Thymus (tissue), 11 donors: Measurements from ENCODE around the gene DERL3. TPM values are rescaled to one million over a fixed set of nuclear protein-coding genes. Genes with fewer than 3 reads are reported as not detected.

Source experiments
- DNase-seq, 9 donors: peaks; one replicate each; pipeline ENCODE4 v3.0.0-alpha.2; 2013; ENCODE audit warnings: low spot score in 9 of 9, low read depth in 6 of 9, missing footprints in 1 of 9
- H3K27ac ChIP-seq, 2 donors: one replicate each; pipeline ENCODE4 v1.5.1; 2013; ENCODE audit warnings: control low read depth in 1 of 2, low read depth in 1 of 2, low read length in 1 of 2, mild to moderate bottlenecking in 1 of 2, moderate library complexity in 1 of 2
- H3K27me3 ChIP-seq, 2 donors: one replicate each; pipeline ENCODE4 v1.5.1; 2013; ENCODE audit warnings: low read length in 1 of 2; ENCODE audit not compliant: control insufficient read depth in 2 of 2, insufficient read depth in 1 of 2
- H3K36me3 ChIP-seq, 2 donors: one replicate each; pipeline ENCODE4 v1.5.1; 2013; ENCODE audit warnings: low read length in 1 of 2, mild to moderate bottlenecking in 1 of 2, moderate library complexity in 1 of 2; ENCODE audit not compliant: control insufficient read depth in 2 of 2, insufficient read depth in 2 of 2
- H3K4me1 ChIP-seq, 2 donors: one replicate each; pipeline ENCODE4 v1.5.1; 2013; ENCODE audit warnings: low read length in 2 of 2; ENCODE audit not compliant: control insufficient read depth in 2 of 2, insufficient read depth in 2 of 2
- H3K4me3 ChIP-seq, 2 donors: one replicate each; pipeline ENCODE4 v1.5.1; 2013; ENCODE audit warnings: low read length in 2 of 2, control low read depth in 1 of 2, mild to moderate bottlenecking in 1 of 2
- H3K9me3 ChIP-seq, 2 donors: one replicate each; pipeline ENCODE4 v1.5.1; 2013; ENCODE audit warnings: low read length in 1 of 2, mild to moderate bottlenecking in 1 of 2; ENCODE audit not compliant: control insufficient read depth in 2 of 2, insufficient read depth in 1 of 2
- whole genome bisulfite sequencing: extraction: QIAGEN DNeasy Blood & Tissue Kit; methylation state at CpG from one replicate; pipeline ENCODE4 v1.1.7; 2013; 5-methylcytosine and 5-hydroxymethylcytosine counted together
- polyA plus RNA-seq: library from polyadenylated mRNA; stranded (reverse); fragments of 200-250 nt; gene quantifications from one replicate; pipeline ENCODE4 v1.2.3, GENCODE V29; 2013
- total RNA-seq: library from RNA; stranded (reverse); fragments of 120-200 nt; gene quantifications from one replicate; pipeline ENCODE4 v1.2.4, GENCODE V29; 2013
- donor health status: healthy.

Gene DERL3
- total and polyA plus RNA-seq, 2 donors = 2.5 to 2.9 TPM

GRCh38 chr22:23801886-23802377 lies 36.9 kb downstream of the DERL3 start:
- DNase-seq = no peak
- WGBS = 97% methylated on average over 8 of the region's 8 CpGs

DNA sequence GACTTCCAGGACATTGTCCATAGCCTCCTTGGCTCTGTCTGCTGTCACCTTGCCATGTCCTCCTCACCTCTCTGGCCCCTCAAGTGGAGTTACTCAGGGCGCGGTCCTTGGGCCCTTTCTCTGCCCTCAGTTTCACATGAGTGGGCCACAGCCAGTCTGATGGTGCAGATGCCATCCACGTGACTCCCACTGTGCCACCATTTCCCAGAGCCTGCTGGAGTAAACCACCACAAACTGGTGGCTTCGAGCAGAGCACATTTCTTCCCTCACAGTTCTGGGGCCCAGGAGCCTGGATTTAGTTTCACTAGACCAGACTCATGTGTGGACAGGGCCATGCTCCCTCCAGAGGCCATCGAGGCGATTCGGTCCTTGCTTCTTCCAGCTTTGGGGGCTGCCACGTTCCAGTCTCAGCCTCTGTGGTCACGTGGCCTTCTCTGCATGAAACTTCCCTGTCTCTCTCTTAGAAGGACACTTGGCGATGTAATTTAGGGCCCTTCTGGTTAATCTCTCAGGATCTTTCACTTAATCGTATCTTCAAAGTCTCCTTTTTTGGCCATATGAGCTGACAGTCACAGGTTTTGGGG lies 37.5 kb downstream of the DERL3 start:
- no peaks in the 10 kb centered on the region for H3K4me1 ChIP-seq
- H3K4me3 ChIP-seq = no peak overlapping the region
- no peaks in the 10 kb centered on the region for H3K27me3 ChIP-seq
- peaks cover 82 to 84% of the 10 kb centered on the region in 2 donors for H3K36me3 ChIP-seq
- no peaks in the 10 kb centered on the region for H3K9me3 ChIP-seq
- DNase-seq = no peak
- 97% methylated on average over 11 of the region's 11 CpGs for WGBS
- H3K27ac ChIP-seq = no peak overlapping the region

More at GRCh38 chr22:23801886-23802377, 36.9 kb downstream of the DERL3 start:
- Histone ChIP-seq H3K36me3 (peaks cover 82 to 85% of the 10 kb centered on the region in 2 donors), H3K4me1 (no peaks in the 10 kb centered on the region), H3K27ac (no peak overlapping the region), H3K9me3 (no peaks in the 10 kb centered on the region), H3K27me3 (no peaks in the 10 kb centered on the region), H3K4me3 (no peak overlapping the region)

DNA sequence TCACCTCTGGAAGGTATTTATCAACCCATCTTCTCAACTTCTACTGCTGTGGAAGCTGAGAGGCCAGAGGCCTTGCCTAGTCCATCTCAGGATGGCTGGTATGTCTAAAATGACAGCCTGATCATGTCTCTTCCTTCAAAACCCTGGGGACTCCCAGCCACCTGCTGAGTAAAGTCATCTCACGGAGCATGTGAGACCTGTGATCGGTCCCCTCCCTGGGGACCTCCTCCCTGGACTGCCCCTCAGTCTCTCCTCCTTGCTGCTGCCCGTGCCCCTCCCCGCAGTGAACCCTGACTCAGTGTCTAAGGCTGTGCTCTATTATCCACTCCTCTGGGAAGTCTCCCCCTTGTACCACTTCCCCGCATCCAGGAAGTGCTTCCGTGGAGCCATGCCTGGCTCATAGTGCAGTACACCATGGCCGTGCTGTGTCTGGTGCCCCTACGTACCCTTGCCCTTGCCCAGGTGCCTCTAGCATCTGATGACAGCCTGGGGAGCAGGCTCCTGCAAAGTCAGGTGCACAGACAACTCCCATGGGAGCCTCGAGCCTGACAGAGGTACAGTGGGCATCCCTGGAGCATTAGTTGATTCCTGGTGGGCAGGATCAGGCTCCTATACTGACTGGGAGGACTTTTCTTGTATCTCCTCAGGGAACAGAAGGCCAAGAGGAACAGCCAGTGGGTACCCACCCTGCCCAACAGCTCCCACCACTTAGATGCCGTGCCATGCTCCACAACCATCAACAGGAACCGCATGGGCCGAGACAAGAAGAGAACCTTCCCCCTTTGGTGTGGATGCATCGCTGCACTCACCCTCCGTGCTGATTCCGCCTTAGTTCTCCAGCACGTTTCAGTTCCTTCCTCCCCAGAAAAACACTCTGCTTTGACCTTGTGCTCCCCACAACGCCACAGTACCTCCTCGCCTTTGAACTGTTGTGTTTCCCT lies 38.2 kb downstream of the DERL3 start:
- no peak for DNase-seq

GRCh38 chr22:23796461-23796860 lies 42.3 kb downstream of the DERL3 start:
- H3K36me3 ChIP-seq = peaks cover 79 to 88% of the 10 kb centered on the region in 2 donors
- 96% methylated on average over 5 of the region's 5 CpGs for WGBS
- no peaks in the 10 kb centered on the region for H3K27me3 ChIP-seq
- H3K9me3 ChIP-seq = no peaks in the 10 kb centered on the region
- no peak overlapping the region for H3K27ac ChIP-seq
- no peak overlapping the region for H3K4me3 ChIP-seq
- no peak for DNase-seq
- H3K4me1 ChIP-seq = peaks cover 3 to 14% of the 10 kb centered on the region in 2 donors

More for the DNA sequence above, 38.2 kb downstream of the DERL3 start:
- Histone ChIP-seq H3K9me3 (no peaks in the 10 kb centered on the region), H3K36me3 (peaks cover 81 to 84% of the 10 kb centered on the region in 2 donors), H3K27ac (no peak overlapping the region), H3K27me3 (no peaks in the 10 kb centered on the region), H3K4me1 (no peaks in the 10 kb centered on the region), H3K4me3 (no peak overlapping the region)
- 97% methylated on average over 18 of the region's 18 CpGs for WGBS

DNA sequence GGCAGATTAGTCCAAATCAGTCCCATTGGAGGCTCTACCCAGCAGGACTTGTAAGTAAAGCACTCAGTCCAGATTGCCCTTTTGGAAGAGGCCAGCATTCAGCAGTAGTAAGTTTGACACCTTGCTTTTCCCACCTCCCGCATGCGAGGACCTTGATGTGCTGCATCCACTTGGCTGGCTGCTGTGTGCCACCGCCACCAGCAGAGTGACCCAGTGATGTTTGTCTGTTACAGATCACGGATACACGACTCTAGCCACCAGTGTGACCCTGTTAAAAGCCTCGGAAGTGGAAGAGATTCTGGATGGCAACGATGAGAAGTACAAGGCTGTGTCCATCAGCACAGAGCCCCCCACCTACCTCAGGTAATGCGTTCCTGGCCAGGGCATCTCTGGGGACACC lies 45.5 kb downstream of the DERL3 start:
- H3K4me3 ChIP-seq = no peak overlapping the region
- H3K27me3 ChIP-seq = no peaks in the 10 kb centered on the region
- H3K4me1 ChIP-seq = peaks cover 16 to 24% of the 10 kb centered on the region in 2 donors
- no peak overlapping the region for H3K27ac ChIP-seq
- WGBS = 97% methylated on average over 8 of the region's 8 CpGs
- no peak for DNase-seq
- peaks cover 68 to 71% of the 10 kb centered on the region in 2 donors for H3K36me3 ChIP-seq
- no peaks in the 10 kb centered on the region for H3K9me3 ChIP-seq

- H3K27me3 ChIP-seq = no peaks in the 10 kb centered on the region
- DNase-seq = no peak
- H3K27ac ChIP-seq = no peak overlapping the region
- peaks cover 21 to 31% of the 10 kb centered on the region in 2 donors for H3K4me1 ChIP-seq
- peaks cover 58 to 62% of the 10 kb centered on the region in 2 donors for H3K36me3 ChIP-seq
- no peaks in the 10 kb centered on the region for H3K9me3 ChIP-seq
- H3K4me3 ChIP-seq = no peak overlapping the region
- 93% methylated on average over 25 of the region's 25 CpGs for WGBS
Observed at GRCh38 chr22:23791738-23792645, 46.8 kb downstream of the DERL3 start.

DNA sequence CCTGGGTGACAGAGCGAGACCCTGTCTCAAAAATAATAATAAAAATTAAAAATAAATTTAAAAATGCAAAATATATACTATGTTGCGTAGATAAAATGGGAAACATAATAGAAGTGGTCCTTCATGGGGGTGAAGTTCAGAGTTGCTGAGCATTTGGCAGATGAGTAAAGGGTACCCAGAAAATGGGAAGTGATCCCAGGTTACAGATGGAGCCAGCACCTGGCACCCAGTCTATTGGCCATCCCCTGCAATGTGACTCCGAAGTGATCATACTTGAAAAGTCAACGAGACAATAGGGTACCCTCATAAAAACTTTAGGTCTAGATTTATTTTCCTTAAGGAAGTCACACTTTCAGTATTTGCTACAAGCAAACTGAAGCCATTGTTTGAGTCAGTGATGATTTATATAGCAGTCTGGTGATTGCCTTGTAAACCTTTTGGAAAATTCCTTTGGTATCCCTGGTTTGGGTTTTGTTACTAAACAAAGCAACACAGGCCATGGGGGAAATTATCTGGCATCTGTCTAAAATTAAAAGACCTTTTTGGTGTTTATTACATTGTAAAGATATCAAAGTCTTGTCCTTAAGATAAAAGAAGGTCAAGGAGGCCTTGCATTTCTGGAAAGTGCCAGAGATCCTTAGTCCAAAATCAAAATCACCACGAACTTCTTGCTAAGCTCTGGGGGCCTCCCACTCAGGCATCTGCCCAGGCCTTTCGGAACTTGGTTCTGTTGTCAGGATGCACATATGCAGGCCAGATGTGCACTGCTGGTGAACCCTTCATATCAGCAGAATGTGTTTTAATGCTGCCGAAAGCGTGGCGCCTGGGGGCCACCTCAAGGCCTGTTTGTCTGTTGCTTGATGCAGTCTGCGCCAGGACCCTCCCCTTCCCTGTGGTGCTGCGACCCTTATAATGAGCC lies 47.7 kb downstream of the DERL3 start:
- WGBS = 91% methylated on average over 11 of the region's 11 CpGs
- Histone ChIP-seq H3K9me3 (no peaks in the 10 kb centered on the region), H3K36me3 (peaks cover 50 to 55% of the 10 kb centered on the region in 2 donors), H3K27me3 (no peaks in the 10 kb centered on the region), H3K27ac (no peak overlapping the region), H3K4me1 (peaks cover 27 to 37% of the 10 kb centered on the region in 2 donors), H3K4me3 (no peak overlapping the region)
- no peak for DNase-seq

DNA sequence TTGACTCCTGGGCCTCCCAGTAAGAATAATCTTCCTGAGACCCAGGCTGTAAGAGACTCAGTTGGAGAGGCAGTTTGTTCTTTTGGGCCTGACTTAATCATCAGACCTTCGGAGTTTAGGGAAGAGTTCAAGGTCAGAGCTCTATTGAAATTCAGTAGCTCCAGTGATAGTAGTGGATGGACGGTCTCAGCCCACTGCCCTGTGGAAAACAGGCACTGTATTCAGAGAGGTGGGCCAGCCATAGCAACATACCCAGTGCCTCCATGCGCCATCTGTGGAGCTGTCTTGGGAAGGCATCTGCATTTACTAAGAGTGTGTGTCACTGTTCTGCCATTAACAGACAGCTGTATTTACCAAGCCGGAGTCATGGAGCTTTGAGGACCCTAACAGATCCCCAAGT lies 49.2 kb downstream of the DERL3 start:
- Histone ChIP-seq H3K4me3 (no peak overlapping the region), H3K4me1 (peaks cover 34 to 47% of the 10 kb centered on the region in 2 donors), H3K36me3 (peaks cover 37 to 45% of the 10 kb centered on the region in 2 donors), H3K27ac (no peak overlapping the region), H3K27me3 (no peaks in the 10 kb centered on the region), H3K9me3 (no peaks in the 10 kb centered on the region)
- no peak for DNase-seq
- WGBS = 97% methylated on average over 4 of the region's 4 CpGs
